ENCODE results near the gene PPP1CA.
A peak's percentile ranks its signal among the peaks of the same experiment; 100 is the strongest.

PPP1CA gene

GRCh38 chr11:67437809-67438157, 36.1 kb upstream of the PPP1CA start:
- ATAC-seq (replicated peaks) (no peak), DNase-seq (no peak)
- H3K4me3 Mint-ChIP-seq = peak overlapping the region; percentile 95 to 99
- peaks cover 66 to 90% of the 10 kb centered on the region in 2 donors for H3K4me1 Mint-ChIP-seq
- no peaks in the 10 kb centered on the region for H3K9me3 Mint-ChIP-seq
- peaks cover 54 to 79% of the 10 kb centered on the region in 2 donors for H3K36me3 Mint-ChIP-seq
- H3K27ac Mint-ChIP-seq = peak overlapping the region; percentile 97
- no peaks in the 10 kb centered on the region for H3K27me3 Mint-ChIP-seq

- Mint-ChIP-seq H3K4me3 (peak within 1 kb of the TSS; percentile 95 to 99), H3K36me3 (peaks cover 53 to 80% of the 10 kb centered on the region in 2 donors), H3K9me3 (no peaks in the 10 kb centered on the region), H3K4me1 (peaks cover 66 to 90% of the 10 kb centered on the region in 2 donors), H3K27me3 (no peaks in the 10 kb centered on the region), H3K27ac (peak within 1 kb of the TSS; percentile 97)
- DNase-seq = peak; percentile 74
- ATAC-seq (replicated peaks) = peak; percentile 41 to 57
Measured at GRCh38 chr11:67437082-67437808, 35.6 kb upstream of the PPP1CA start, which contains the start of gene PTPRCAP. Gene PTPRCAP, minus strand, starts transcription at chr11:67437682. Its CDS starts 63 bp downstream, at chr11:67437619.

- Mint-ChIP-seq H3K27me3 (no peaks in the 10 kb centered on the region), H3K9me3 (no peaks in the 10 kb centered on the region), H3K36me3 (peaks cover 60 to 82% of the 10 kb centered on the region in 2 donors), H3K27ac (peak overlapping the region; percentile 97), H3K4me3 (peak overlapping the region; percentile 95 to 99), H3K4me1 (peaks cover 67 to 90% of the 10 kb centered on the region in 2 donors)
- DNase-seq = peak; percentile 87
- peak; percentile 68 to 73 for ATAC-seq (replicated peaks)
Measured at GRCh38 chr11:67436459-67437081, 34.9 kb upstream of the PPP1CA start.

- Mint-ChIP-seq H3K36me3 (peaks cover 61 to 78% of the 10 kb centered on the region in 2 donors), H3K4me3 (peak overlapping the region; percentile 95 to 99), H3K4me1 (peaks cover 64 to 90% of the 10 kb centered on the region in 2 donors), H3K9me3 (no peaks in the 10 kb centered on the region), H3K27ac (peak overlapping the region; percentile 97), H3K27me3 (no peaks in the 10 kb centered on the region)
- ATAC-seq (replicated peaks) (no peak), DNase-seq (no peak)
Measured at GRCh38 chr11:67435727-67436458, 34.2 kb upstream of the PPP1CA start.

GRCh38 chr11:67435031-67435726, 33.5 kb upstream of the PPP1CA start:
- ATAC-seq (replicated peaks) (no peak), DNase-seq (no peak)
- Mint-ChIP-seq H3K4me1 (peaks cover 59 to 85% of the 10 kb centered on the region in 2 donors), H3K27me3 (no peaks in the 10 kb centered on the region), H3K9me3 (no peaks in the 10 kb centered on the region), H3K36me3 (peaks cover 61 to 78% of the 10 kb centered on the region in 2 donors), H3K4me3 (peak overlapping the region; percentile 95 to 99), H3K27ac (peak overlapping the region; percentile 97)

- H3K4me1 Mint-ChIP-seq = peaks cover 54 to 82% of the 10 kb centered on the region in 2 donors
- H3K27ac Mint-ChIP-seq = peak overlapping the region; percentile 97
- peak overlapping the region; percentile 62 to 99 for H3K4me3 Mint-ChIP-seq
- no peaks in the 10 kb centered on the region for H3K9me3 Mint-ChIP-seq
- H3K27me3 Mint-ChIP-seq = no peaks in the 10 kb centered on the region
- H3K36me3 Mint-ChIP-seq = peaks cover 55 to 71% of the 10 kb centered on the region in 2 donors
- DNase-seq (no peak), ATAC-seq (replicated peaks) (no peak)
Measured at GRCh38 chr11:67434395-67434881, 32.8 kb upstream of the PPP1CA start.

GRCh38 chr11:67433536-67434394, 32.1 kb upstream of the PPP1CA start:
- H3K27ac Mint-ChIP-seq = peak overlapping the region; percentile 97
- peak overlapping the region; percentile 62 to 99 for H3K4me3 Mint-ChIP-seq
- DNase-seq (no peak), ATAC-seq (replicated peaks) (no peak)
- H3K9me3 Mint-ChIP-seq = no peaks in the 10 kb centered on the region
- H3K4me1 Mint-ChIP-seq = peaks cover 52 to 80% of the 10 kb centered on the region in 2 donors
- H3K36me3 Mint-ChIP-seq = peaks cover 48 to 65% of the 10 kb centered on the region in 2 donors
- H3K27me3 Mint-ChIP-seq = no peaks in the 10 kb centered on the region

- Mint-ChIP-seq H3K4me3 (peak overlapping the region; percentile 48 to 60), H3K4me1 (peaks cover 48 to 78% of the 10 kb centered on the region in 2 donors), H3K27me3 (no peaks in the 10 kb centered on the region), H3K27ac (peak overlapping the region; percentile 97), H3K9me3 (no peaks in the 10 kb centered on the region), H3K36me3 (peaks cover 46 to 58% of the 10 kb centered on the region in 2 donors)
- DNase-seq (no peak), ATAC-seq (replicated peaks) (no peak)
Measured at GRCh38 chr11:67432655-67433349, 31.1 kb upstream of the PPP1CA start.

- Mint-ChIP-seq H3K27ac (peak overlapping the region; percentile 97), H3K36me3 (peaks cover 37 to 49% of the 10 kb centered on the region in 2 donors), H3K9me3 (no peaks in the 10 kb centered on the region), H3K27me3 (no peaks in the 10 kb centered on the region), H3K4me3 (peak overlapping the region; percentile 11 to 60), H3K4me1 (peaks cover 45 to 78% of the 10 kb centered on the region in 2 donors)
- DNase-seq = no peak
- ATAC-seq (replicated peaks) = no peak
Measured at GRCh38 chr11:67431346-67432249, 29.9 kb upstream of the PPP1CA start.

GRCh38 chr11:67429722-67430121, 28.1 kb upstream of the PPP1CA start:
- Mint-ChIP-seq H3K27ac (peak overlapping the region; percentile 67), H3K9me3 (no peaks in the 10 kb centered on the region), H3K27me3 (no peaks in the 10 kb centered on the region), H3K4me3 (peak overlapping the region in 1 of 2 donors; percentile 51), H3K36me3 (peaks cover 22 to 34% of the 10 kb centered on the region in 2 donors), H3K4me1 (peaks cover 35 to 65% of the 10 kb centered on the region in 2 donors)
- ATAC-seq (replicated peaks) = no peak
- no peak for DNase-seq

- Mint-ChIP-seq H3K4me1 (peaks cover 33 to 61% of the 10 kb centered on the region in 2 donors), H3K27ac (peak overlapping the region; percentile 95)
Measured at GRCh38 chr11:67429038-67429668, 27.5 kb upstream of the PPP1CA start.

More at GRCh38 chr11:67429038-67429668, 27.5 kb upstream of the PPP1CA start:
- H3K27me3 Mint-ChIP-seq = no peaks in the 10 kb centered on the region
- peaks cover 20 to 35% of the 10 kb centered on the region in 2 donors for H3K36me3 Mint-ChIP-seq
- H3K9me3 Mint-ChIP-seq = no peaks in the 10 kb centered on the region
- peak overlapping the region; percentile 95 to 99 for H3K4me3 Mint-ChIP-seq
- ATAC-seq (replicated peaks) (no peak), DNase-seq (no peak)
